NCI-H524 treated with DMSO at 0.1 percent for 48 hours (cell line): ENCODE data around the gene GAB2.
"Not testable (repeated sequence)": the region's sequence is repeated elsewhere in the genome, so short reads cannot be mapped to it uniquely, and the experiment has no call there.

ENCODE experiments used
- DNase-seq: peaks from one replicate; lab custom pipeline; 2025; lab: John Stamatoyannopoulos, UW

Gene GAB2

DNA sequence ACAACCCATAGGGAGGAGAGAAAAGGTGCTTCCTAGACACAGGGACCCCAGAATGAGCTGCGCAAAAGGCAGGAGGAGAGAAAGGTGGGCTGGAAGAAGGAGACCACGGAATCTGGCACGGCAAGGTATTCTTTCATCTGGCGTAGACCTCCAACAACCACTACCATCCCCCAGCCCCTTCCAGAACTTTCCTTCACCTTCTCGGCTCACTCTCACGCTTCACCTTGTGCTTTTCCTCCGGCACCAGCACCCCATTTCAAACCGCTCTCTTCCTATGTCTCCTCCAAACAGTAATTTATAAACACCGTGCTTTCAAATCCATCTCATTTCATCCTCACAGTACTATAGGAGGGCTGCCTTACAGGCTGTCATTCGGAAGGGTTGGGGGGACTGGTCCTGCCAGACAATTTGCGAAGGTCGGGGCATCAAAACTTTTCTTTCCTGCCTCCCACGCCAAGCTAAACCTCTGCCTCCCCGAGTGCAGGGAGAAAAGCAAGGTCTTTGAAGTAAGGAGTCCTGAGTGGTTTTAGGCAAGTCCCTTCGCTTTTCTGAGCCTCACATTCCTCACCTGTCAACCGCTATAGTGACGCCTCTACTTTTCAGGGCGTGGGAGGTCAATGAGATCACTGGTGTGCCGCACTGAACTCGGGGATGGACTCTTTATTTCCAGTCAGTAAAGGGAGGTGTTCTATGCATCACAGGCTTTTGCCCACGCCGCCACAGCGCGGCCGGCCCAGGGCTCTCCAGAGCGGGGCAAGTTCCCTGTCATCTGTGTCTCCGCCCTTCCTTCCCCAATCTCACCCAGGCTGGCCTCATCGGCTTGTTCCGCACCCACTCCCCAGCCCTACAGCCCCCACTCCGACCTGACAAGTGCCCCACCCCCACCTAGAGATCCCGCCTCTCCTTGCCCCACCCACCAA, 230.0 kb downstream of the GAB2 start:
- DNase-seq = no peak

DNA sequence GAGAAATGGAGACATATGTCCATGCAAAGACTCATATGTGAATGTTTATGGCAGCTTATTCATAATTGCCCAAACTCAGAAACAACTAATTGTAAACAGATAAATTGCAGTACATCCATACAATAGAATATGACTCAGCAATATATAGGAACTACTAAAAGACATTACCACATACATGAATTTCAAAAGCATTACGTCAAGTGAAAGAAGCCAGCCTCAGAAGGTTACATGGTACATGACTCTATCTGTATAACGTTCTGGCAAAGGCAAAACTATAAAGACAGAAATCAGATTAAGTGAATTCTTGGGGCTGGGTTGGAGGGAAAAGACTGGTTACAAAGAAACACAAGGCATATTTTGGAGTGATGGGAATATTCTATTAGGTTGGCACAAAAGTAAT, 236.4 kb downstream of the GAB2 start:
- DNase-seq = no peak

DNA sequence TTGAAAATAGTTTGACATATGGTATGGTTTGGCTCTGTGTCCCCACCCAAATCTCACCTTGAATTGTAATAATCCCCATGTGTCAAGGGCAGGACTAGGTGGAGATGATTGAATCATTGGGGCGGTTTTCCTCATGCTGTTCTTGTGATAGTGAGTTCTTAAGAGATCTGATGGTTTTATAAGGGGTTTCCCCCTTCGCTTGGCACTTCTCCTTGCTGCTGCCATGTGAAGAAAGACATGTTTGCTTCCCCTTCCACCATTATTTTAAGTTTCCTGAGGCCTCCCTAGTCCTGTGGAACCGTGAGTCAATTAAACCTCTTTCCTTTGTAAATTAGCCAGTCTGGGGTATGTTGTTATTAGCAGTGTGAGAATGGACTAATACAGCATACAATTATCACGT, 236.9 kb downstream of the GAB2 start:
- no peak for DNase-seq

DNA sequence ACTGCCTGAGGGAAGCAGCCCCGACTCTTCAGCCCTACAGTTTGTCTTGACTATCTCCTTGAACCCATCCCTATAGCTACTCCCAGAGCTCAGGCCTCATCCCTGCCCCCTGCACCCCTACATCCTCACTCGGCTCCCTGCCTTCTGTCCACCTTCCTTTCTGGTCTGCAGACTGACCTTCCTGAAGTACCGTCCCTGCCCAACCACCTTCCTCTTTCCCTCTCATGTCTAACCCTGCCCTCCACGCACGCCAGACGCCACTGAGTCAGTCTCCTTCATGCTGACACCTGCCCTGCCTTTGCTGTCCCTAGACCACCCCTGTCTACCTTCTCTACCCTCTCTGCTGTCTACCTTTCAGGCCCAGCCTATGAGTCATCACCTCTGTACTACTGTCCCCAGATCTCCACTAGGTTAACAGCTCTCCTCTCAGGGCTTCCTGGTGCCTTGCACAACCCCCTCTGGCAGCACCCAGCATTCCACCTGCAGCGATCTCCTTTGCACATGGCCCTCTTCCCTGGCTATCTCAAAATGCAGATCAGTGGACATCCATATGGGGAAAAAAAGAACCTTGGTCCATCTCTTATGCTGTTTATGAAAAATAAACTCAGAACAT, 238.1 kb downstream of the GAB2 start:
- DNase-seq = no peak

DNA sequence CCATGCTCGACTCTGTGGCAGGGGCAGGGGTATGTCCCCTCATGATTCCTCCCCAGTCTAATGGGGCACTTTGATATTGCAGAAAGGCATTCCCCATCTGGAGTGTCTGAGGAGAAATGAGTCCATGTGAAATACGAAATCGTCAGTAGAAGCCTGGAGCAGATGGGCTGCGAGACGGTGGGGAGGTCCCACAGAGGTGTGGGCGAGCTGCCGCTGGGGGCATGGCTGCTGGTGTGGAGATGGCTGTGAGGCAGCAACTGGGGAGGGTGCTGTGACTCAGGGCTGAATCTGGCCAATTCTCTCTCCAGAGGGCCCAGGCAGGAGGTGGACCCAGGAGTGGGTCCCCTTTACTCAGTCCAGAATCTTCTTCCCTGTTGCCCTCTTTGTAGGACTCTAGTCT, 240.4 kb downstream of the GAB2 start:
- DNase-seq = no peak

DNA sequence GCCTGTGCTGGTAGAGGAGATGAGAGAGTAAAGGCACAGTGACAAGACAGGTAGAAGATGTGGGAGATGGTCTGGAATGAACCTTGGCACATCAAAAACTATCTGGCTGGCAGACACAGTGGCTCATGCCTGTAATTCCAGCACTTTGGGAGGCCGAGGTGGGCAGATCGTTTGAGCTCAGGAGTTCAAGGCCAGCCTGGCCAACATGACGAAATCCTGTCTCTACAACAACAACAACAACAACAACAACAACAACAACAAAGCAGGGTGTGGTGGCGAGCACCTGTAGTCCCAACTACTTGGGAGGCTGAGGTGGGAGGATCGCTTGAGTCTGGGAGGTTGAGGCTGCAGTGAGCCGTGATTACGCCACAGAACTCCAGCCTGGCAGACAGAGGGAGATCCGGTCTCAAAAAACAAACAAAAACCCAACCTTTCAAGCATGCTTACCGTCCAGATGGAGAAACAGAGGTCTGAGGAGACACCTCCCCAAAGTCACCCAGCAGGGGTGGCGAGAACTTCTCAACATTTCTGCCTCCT, 240.9 kb downstream of the GAB2 start:
- DNase-seq = no peak

DNA sequence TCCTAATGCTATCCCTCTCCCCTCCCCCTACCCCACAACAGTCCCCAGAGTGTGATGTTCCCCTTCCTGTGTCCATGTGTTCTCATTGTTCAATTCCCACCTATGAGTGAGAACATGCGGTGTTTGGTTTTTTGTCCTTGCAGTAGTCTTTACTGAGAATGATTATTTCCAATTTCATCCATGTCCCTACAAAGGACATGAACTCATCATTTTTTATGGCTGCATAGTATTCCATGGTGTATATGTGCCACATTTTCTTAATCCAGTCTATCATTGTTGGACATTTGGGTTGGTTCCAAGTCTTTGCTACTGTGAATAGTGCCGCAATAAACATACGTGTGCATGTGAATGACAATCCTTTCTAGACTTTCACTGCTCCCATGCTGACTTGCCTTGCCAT, 241.8 kb downstream of the GAB2 start:
- DNase-seq = not testable (repeated sequence)

DNA sequence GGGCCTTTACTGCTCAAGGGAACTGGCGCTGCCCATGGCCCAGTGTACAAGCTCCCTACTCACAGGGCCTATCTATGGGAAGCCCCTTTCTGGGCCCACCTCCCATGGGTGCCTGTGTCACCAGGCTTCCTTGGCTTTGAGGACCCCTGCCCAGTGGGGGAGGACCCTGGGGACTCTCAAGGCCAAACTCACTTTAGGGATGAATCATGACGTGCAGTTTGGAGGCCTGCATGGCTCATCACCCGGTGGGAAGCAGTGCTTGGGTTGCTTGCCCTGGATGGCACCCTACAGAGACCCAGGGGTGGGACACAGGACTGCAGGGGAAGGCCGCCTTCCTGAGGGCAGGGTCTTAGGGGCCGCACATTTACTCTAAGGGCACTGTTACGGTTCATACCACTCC, 245.7 kb downstream of the GAB2 start:
- DNase-seq = no peak

DNA sequence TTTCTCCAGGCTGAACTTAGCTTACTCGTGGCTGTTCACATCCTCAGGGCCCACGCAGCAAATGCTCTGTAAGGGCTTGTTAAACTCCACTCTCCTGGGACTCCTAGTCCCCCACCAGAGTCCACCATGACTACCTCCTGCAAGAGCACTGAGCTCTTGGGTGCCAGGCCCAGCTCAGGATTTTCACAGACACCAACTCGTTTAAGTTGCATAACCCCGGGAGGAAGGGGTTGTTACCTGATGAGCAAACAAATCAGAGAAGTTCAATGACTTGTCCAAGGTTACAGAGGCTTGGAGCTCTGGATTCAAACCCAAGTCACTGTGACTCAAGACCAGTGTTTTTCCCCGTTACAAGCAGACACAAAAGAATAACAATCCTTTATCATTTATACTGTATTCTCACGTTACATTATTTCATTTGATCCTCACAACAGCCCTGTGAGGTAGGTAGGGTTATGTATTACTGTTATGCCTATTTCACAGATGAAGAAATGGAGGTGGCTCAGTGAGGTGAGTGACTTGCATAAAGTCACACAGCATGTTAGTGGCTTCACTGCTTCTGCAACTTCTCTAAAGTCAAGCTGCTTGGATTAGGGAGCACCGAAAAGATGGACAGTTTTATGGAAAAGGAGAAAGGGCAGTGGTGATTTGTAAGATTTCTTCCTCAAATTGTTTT, 246.6 kb downstream of the GAB2 start:
- DNase-seq = no peak

DNA sequence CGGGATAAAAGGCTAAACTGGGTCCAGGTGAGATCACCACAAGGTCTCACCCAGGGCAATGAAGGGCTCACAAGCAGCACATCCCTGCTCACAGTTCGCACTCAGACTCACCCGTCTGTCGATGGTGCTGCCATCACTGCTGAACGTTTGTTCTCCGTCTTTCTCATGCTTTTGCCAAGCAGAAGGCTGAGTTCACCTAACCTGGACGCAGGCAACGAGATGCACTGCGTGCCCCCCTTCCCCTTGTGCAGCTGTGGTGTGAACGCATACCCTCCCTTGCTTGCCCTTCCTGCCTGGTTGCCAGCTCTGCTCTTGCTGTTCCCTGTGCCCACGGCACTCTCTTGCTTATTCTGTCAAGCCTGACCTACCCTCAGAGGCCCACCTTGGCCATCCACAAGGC, 247.2 kb downstream of the GAB2 start:
- DNase-seq = no peak

DNA sequence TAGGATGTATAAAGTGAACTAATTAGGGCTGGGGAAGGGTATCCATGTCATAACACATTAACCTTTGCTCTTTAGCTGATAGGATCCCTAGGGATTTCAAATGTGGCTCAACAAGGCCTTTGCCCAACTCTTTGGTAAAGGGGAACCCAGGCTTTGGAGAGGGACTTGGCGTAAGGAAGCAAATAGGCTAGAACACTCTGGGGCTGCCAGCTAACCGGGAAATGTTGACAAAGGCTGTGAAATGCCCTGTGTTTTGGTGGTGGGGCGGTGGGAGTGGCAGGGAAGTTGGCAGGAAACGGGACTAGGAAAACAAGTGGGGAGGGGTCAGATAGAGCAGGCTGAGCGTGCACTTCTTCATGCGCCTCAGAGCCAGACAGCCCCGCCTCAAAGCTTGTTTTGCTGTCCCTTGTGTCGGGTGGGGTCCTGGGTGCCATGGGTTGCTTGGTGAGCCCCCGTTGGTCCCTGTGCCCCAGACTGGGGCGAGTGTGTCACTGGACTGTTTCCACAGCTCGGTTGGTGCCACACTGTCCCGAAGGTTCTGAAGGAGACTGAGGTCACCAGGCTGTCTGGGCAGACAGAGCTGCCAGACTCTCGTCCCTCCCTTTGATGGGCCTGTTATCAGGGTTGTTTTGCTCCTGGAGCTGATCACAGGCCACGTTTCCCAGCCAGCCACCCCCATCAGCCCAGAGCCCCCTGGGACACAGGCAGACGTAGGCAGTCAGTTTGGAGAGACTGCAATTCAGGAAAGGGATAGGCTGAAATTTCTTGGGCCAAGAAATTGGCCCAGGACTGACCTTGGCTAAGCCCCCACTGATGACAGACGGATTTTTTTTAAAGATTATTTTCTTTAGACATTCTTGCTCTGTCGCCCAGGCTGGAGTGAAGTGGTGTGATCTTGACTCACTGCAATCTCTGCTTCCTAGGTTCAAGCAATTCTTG, 248.8 kb downstream of the GAB2 start:
- DNase-seq = no peak

DNA sequence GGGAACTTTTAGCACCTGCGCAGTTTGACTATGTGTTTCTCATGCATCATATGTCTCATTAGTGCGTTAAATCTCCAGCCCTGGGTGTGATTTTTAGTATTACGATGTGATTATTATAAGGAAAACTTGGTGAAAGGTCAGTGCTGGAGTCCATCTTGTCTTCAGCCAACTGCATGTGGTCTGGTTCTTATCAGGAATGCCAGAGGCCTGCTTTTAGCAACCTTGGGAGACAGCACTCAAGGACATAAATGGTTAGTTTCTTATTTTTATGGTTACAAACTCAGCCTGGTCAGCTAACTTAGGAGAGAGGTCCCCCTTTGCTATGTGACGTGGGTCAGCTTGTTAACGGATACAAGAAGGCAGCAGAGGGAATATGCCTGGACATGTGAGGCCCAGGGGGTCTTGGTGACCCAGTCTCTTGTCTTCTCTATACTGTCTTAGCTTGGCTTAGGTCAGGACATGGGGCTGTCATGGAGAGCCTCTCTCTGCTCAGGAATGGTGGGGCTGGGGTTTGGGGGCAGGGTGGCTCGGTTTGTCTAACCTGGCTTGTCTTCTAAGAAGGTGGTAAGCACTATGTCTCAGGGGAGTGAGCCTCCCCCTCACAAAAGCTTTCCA, 250.7 kb downstream of the GAB2 start:
- DNase-seq = no peak
